ENCODE data around the gene MIF4GD. TPM values are rescaled to one million over a fixed set of nuclear protein-coding genes. Genes with fewer than 3 reads are reported as not detected.
A peak's percentile ranks its signal among the peaks of the same experiment; 100 is the strongest.

MIF4GD gene
- total RNA-seq, 1 donor from 2014 or later: 16.3 TPM

- H3K9me3 Mint-ChIP-seq (ENCODE audit: low read depth): no peaks in the 10 kb centered on the region
- peak overlapping the region; percentile 21 for H3K27ac Mint-ChIP-seq
- TF ChIP-seq CTCF (IDR thresholded peaks at IDR 0.05; ENCODE audit: unreplicated experiment): no peak
- no peak overlapping the region for H3K4me3 Mint-ChIP-seq (ENCODE audit: low read depth)
- no peaks in the 10 kb centered on the region for H3K36me3 Mint-ChIP-seq (ENCODE audit: insufficient read depth)
- H3K27me3 Mint-ChIP-seq: no peaks in the 10 kb centered on the region
- DNase-seq (ENCODE audit: low spot score, unreplicated experiment): no peak
- H3K4me1 Mint-ChIP-seq (ENCODE audit: low read depth): peaks cover 7% of the 10 kb centered on the region
Measured at GRCh38 chr17:75252039-75252816, 18.8 kb downstream of the MIF4GD start.

DNA sequence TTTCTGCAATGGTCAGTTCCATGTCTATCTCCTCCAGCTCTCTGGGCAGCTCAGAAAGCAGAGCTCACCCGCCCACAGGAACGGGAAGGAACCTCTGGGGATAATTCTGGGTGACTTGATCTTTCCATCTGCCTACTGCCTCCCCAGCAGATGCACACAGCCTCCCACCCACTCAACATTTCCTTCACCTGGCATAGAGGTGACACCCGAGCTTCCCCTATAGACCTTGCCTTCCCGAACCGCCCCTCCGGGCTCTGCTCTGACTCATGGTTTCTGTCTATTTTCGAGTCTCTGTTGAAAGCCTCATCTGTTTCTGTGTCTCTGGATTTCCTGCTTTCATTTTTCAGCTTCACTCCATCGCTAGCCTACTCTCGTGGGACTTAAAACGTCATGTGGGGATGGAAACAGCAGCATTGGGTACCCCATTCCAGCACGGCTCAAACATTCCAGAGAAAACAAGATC, 21.0 kb downstream of the MIF4GD start:
- Mint-ChIP-seq H3K27me3 (no peaks in the 10 kb centered on the region), H3K4me1 (ENCODE audit: low read depth) (peaks cover 6% of the 10 kb centered on the region), H3K4me3 (ENCODE audit: low read depth) (no peak overlapping the region), H3K9me3 (ENCODE audit: low read depth) (no peaks in the 10 kb centered on the region), H3K36me3 (ENCODE audit: insufficient read depth) (peaks cover 1% of the 10 kb centered on the region), H3K27ac (peak overlapping the region; percentile 7)
- no peak for DNase-seq (ENCODE audit: low spot score, unreplicated experiment)
- no peak for TF ChIP-seq CTCF (IDR thresholded peaks at IDR 0.05; ENCODE audit: unreplicated experiment)

DNA sequence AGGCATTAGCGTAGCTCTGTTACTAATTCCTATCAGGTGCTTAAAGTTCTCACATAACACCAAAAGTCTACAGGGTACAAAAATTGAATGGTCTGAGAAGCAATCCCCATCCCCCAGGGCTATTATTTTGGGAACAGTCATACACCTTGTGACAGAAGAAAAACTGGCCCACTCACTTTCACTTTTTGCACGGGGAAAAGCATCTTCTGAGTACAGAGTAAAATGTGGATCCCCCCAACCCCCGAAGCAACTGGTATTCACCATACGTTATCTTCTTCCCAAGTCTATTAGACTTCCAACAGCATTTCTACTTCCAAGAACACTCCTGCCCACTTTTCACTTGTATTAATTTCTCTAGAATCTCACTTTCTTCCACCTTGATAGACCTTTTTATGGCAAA, 21.5 kb downstream of the MIF4GD start:
- no peaks in the 10 kb centered on the region for H3K27me3 Mint-ChIP-seq
- H3K4me1 Mint-ChIP-seq (ENCODE audit: low read depth): peaks cover 6% of the 10 kb centered on the region
- no peaks in the 10 kb centered on the region for H3K9me3 Mint-ChIP-seq (ENCODE audit: low read depth)
- no peak for DNase-seq (ENCODE audit: low spot score, unreplicated experiment)
- no peak overlapping the region for H3K4me3 Mint-ChIP-seq (ENCODE audit: low read depth)
- no peak for TF ChIP-seq CTCF (IDR thresholded peaks at IDR 0.05; ENCODE audit: unreplicated experiment)
- no peak overlapping the region for H3K27ac Mint-ChIP-seq
- peaks cover 3% of the 10 kb centered on the region for H3K36me3 Mint-ChIP-seq (ENCODE audit: insufficient read depth)

GRCh38 chr17:75246404-75246803, 24.6 kb downstream of the MIF4GD start:
- no peak overlapping the region for H3K27ac Mint-ChIP-seq
- H3K9me3 Mint-ChIP-seq (ENCODE audit: low read depth): no peaks in the 10 kb centered on the region
- no peaks in the 10 kb centered on the region for H3K27me3 Mint-ChIP-seq
- no peak overlapping the region for H3K4me3 Mint-ChIP-seq (ENCODE audit: low read depth)
- no peak for TF ChIP-seq CTCF (IDR thresholded peaks at IDR 0.05; ENCODE audit: unreplicated experiment)
- no peak for DNase-seq (ENCODE audit: low spot score, unreplicated experiment)
- peaks cover 4% of the 10 kb centered on the region for H3K4me1 Mint-ChIP-seq (ENCODE audit: low read depth)
- peaks cover 10% of the 10 kb centered on the region for H3K36me3 Mint-ChIP-seq (ENCODE audit: insufficient read depth)

- Mint-ChIP-seq H3K9me3 (ENCODE audit: low read depth) (no peaks in the 10 kb centered on the region), H3K27me3 (no peaks in the 10 kb centered on the region), H3K27ac (no peak overlapping the region), H3K4me1 (ENCODE audit: low read depth) (no peaks in the 10 kb centered on the region), H3K4me3 (ENCODE audit: low read depth) (no peak overlapping the region), H3K36me3 (ENCODE audit: insufficient read depth) (peaks cover 13% of the 10 kb centered on the region)
- TF ChIP-seq CTCF (IDR thresholded peaks at IDR 0.05; ENCODE audit: unreplicated experiment): no peak
- no peak for DNase-seq (ENCODE audit: low spot score, unreplicated experiment)
Measured at GRCh38 chr17:75245011-75245410, 26.0 kb downstream of the MIF4GD start.
